Kidney capillary endothelial cell (primary cell): Measurements from ENCODE around the gene PRL.

Source experiments
- DNase-seq: peaks from one replicate; pipeline ENCODE4 v3.0.0-alpha.2; 2018; ENCODE audit warnings: low spot score

The PRL gene

GRCh38 chr6:22296936-22297335 lies at the start of gene PRL:
Gene PRL (minus strand): TSS chr6:22297036. CDS start chr6:22296982, 54 bp downstream.
- DNase-seq = no peak

- no peak for DNase-seq
Measured at GRCh38 chr6:22343864-22344263, 47.0 kb upstream of the PRL start.

- DNase-seq = no peak
Measured at GRCh38 chr6:22334778-22335177, 37.9 kb upstream of the PRL start.

- no peak for DNase-seq
Measured at GRCh38 chr6:22333802-22334201, 37.0 kb upstream of the PRL start.

GRCh38 chr6:22332711-22333110 lies 35.9 kb upstream of the PRL start:
- no peak for DNase-seq

- no peak for DNase-seq
Measured at GRCh38 chr6:22332216-22332615, 35.4 kb upstream of the PRL start.

- no peak for DNase-seq
Measured at GRCh38 chr6:22330941-22331340, 34.1 kb upstream of the PRL start.

- DNase-seq = no peak
Measured at GRCh38 chr6:22328474-22328873, 31.6 kb upstream of the PRL start.

- DNase-seq = no peak
Measured at GRCh38 chr6:22327881-22328280, 31.0 kb upstream of the PRL start.

GRCh38 chr6:22326500-22326899 lies 29.7 kb upstream of the PRL start:
- no peak for DNase-seq

- DNase-seq = no peak
Measured at GRCh38 chr6:22325481-22325880, 28.6 kb upstream of the PRL start.

- DNase-seq = no peak
Measured at GRCh38 chr6:22323848-22324247, 27.0 kb upstream of the PRL start.

- DNase-seq = no peak
Measured at GRCh38 chr6:22322103-22323030, 25.5 kb upstream of the PRL start.

GRCh38 chr6:22320750-22321149 lies 23.9 kb upstream of the PRL start:
- peak; percentile 48 for DNase-seq

- no peak for DNase-seq
Measured at GRCh38 chr6:22318404-22318803, 21.6 kb upstream of the PRL start.

GRCh38 chr6:22313796-22314195 lies 17.0 kb upstream of the PRL start:
- DNase-seq = no peak

- DNase-seq = no peak
Measured at GRCh38 chr6:22308939-22309338, 12.1 kb upstream of the PRL start.

- no peak for DNase-seq
Measured at GRCh38 chr6:22306741-22307466, 10.1 kb upstream of the PRL start.

- no peak for DNase-seq
Measured at GRCh38 chr6:22302838-22303237, 6.0 kb upstream of the PRL start.

- no peak for DNase-seq
Measured at GRCh38 chr6:22300273-22300998, 3.6 kb upstream of the PRL start.

GRCh38 chr6:22298475-22298890 lies 1.6 kb upstream of the PRL start:
- DNase-seq = no peak

- no peak for DNase-seq
Measured at GRCh38 chr6:22296067-22296466, 769 bp downstream of the PRL start.

GRCh38 chr6:22295145-22295544 lies 1.7 kb downstream of the PRL start:
- DNase-seq = no peak
